Stimulated activated CD4-positive, alpha-beta T cell treated with anti-CD3 and anti-CD28 coated beads, TNF-alpha, amount 100 ng/mL, for 4 hours (primary cell): Measurements from ENCODE around the gene ARHGEF26.

Experiments used
- DNase-seq, 3 experiments: peaks; one replicate each; pipeline ENCODE4 v3.0.0-alpha.2; 2020; ENCODE audit warnings: low read depth in 3 of 3

The ARHGEF26 gene

DNA sequence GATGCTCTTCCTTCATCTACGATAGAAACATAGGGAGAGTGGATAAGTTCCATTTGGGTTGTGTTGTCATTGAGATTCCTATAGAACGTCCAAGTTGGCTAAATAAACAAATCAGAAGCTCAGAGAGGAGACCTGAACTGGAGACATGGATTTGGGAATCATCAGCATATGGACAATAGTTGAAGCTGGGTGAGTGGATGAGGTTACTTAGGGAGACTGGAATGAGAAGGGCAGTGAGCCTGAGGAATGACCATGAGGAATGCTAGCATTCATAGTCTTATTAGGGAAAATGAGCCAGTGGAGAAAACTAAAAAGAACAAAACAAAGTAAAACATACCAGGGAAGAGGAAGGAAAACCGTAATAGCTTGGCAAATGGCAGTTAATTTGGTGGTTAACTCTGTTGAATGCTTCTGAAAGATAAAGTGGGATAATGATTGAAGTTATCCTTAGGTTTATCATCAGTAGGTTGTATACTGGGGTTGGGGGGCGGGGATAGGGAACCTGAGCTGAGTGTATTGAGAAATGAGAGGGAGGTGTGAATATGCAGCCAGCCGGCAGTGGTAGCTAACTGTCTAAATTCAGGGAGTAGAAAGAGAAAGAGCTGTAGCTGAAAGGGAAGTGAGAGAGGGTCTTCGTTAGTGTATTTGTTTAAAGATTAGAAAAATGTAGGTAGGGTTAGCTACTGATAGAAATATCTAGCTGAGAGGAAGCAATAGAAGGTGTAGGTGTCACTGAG, 74.6 kb downstream of the ARHGEF26 start:
- no peak for DNase-seq

DNA sequence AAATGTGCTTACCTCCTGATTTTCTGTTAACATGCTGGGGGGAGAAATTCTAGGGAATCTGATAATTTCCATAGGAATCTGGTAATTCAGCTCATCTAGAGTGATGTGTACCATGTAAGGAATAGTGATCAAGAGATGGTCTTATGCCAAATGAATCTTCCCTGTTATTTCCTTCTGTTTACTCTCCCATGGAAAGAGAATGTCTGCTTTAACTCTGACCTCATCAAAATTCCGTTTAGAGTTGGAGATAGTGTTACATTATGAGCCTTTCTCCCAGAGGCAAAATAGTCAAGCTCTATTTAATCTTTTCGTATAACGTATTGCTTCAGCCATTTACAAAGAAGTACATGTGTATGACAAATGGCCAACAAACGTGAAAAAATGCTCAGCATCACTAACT, 76.6 kb downstream of the ARHGEF26 start:
- no peak for DNase-seq

DNA sequence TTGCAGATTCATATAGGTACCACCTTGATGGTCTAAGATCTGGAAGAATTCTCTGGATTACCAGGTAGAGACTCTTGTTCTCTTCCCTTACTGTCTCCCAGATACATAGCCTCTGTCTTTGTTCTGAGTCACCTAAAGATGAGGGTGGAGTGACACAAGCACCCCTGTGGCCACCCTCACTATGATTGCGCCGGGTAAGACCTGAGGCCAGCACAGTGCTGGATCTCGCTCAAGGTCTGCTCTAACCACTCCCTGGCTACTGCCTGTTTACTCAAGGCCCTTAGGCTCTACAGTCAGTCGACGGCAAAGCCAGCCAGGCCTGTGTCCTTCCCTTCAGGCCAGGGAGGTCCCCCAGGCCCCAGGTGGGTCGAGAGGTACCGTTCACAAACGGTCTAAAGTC, 88.3 kb downstream of the ARHGEF26 start:
- DNase-seq = no peak

DNA sequence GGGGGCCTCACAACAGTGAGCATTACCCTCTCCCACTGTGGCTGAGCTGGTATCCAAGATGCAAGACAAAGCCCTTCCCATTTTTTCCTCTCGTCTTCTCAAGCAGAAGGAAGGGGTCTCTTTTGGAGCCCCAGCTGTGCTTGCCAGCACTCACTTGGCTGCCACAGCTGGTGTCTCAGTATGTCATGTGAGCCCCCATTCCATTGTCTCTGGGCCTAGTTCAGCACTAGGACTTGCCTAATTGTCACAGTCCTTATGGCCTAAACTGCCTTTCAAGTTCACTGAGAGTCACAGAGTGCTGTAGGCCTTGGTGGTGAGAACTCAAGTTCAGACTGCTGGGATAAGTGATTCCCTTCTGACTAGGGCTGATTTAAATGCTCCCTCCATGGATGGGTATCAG, 89.8 kb downstream of the ARHGEF26 start:
- DNase-seq = no peak

DNA sequence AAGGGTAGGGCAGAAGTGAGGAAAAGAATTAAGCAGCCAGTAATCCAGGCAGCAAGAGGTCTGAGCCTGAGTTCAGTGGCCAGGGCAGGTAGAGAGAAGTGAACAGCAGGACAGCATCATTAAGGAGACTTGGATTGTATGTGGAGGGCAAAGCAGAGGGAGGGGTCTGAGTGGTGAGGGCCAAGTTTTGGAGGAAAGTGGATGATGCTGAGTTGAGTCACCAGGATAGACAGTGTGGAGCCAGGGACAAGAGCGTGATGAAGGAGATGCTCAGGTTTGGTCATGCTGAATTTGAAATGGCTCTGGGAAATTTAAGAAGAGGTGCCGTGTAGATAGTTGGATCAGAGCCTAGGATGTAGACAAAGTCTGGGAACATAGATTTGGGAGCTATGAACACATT, 93.1 kb downstream of the ARHGEF26 start:
- no peak for DNase-seq

DNA sequence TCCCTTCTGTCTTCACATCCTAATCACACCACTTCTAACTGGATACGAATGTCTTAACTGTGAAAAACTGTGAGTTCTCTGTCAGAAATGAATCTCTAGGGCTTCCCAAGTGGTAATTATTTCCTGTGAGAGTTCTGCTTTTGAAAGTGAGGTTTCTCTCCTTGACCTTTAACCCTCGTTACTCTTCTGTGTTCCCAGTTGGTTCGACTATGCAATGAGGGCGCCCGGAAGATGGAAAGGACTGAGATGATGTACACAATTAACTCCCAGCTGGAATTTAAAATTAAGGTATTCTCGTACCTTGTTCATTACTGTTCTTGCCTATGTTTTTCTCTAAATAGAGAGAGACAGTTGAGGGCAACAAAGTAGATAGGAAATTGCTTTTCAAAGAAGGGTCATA, 96.5 kb downstream of the ARHGEF26 start:
- no peak for DNase-seq

DNA sequence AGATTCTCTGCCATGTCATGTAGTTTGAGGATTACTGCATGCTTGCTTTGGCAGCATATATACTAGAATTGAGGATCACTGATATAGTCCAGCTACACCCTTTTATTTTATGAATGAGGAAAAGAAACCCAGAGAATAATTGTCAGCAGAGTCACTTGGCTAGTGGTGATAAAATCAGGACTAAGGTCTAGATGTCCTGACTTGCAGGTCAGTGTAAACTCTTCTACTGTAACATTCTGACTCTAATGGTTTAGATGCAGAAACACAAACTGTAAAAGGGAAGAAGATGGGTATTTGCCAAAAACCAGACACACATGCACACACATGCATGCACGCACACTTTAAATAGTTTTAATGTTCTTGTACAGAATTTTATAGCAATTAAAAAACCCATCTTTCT, 97.5 kb downstream of the ARHGEF26 start:
- no peak for DNase-seq

DNA sequence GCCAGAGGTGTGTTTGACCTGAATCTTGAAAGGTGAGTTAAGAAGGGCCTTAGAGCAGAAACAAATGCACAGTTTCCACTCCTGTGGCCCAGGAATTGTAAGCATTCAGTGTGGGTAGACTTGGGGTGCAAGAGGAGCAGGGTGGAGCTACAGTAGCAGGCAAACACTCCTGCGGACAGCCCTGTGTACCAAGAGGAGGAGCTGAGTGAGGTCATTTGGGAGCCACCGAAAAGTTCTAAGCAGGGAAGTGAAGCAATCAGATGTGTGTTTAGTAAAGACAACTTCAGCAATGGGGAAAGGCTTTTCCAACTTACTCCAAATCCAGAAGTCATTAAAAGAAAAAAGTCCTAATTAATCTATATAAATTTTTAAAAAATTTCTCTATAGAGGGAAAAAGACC, 99.3 kb downstream of the ARHGEF26 start:
- no peak for DNase-seq

DNA sequence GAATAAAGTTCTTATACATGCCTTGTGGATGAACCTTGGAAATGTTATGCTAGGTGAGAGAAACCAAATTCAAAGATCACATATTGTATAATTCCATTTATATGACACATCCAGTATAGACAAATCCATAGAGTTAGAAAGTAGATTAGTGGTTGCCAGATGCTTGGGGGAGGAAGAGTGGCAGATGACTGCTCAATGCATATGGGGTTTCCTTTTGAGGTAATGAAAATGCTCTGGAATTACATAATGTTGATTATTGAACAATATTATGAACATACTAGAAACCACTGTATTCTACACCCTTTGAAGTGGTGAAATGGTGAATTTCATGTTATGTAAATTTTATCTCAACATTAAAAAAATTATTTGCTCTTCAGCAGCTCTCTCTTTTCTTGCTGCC, 102.3 kb downstream of the ARHGEF26 start:
- DNase-seq = no peak

DNA sequence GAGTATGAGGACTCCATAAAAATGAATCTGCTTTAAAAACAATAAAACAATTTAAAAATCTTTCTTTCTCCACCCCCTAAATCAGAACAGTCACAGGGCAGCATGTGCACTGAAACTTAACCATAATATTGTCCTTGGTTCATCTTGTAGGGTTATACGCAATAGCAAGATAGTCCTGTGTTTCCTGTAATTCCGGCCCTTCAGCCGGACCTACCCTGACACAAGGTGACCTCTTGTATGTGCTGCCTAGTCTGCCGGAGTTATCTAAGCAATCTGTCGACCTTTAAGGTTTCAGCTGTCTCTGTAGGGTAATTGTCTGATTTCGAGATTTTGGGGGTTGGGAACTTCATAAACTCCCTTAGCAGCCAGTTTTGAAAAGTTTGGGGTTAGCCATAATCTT, 103.2 kb downstream of the ARHGEF26 start:
- no peak for DNase-seq

DNA sequence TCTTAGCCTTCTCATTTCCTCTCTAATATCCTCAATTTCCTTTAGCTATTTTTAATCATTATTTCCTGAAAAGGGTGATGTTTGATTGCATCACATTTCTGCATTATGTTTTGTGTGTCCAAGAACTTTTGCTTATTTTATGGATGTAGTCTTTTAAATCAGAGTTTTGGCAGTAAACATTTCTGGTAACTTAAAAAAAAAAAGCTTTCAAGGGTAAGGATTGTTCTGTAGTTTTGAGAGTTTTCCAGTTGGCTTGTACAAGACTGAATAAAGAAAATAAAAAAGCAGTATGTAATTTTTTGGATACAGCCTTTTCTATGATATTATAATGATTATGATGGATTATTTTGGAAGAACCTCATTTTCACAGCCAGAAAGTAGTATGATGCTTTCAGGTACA, 103.7 kb downstream of the ARHGEF26 start:
- DNase-seq = no peak

DNA sequence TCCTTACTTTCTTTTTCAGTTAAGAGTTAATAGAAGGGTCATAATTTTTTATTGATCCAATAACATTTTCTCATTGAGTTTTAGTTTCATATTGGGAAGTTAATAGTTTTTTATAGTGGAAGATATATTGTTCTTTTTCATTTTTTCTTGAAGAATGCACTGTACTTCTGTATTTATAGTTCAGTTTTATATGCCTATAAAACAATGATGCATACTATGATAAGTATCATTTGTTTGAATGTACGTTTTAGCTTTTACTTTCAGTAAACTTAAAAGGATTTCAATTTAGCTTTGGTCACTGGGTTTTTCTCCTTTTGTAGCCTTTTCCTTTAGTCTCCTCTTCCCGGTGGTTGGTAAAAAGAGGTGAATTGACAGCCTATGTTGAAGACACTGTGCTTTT, 104.3 kb downstream of the ARHGEF26 start:
- no peak for DNase-seq

DNA sequence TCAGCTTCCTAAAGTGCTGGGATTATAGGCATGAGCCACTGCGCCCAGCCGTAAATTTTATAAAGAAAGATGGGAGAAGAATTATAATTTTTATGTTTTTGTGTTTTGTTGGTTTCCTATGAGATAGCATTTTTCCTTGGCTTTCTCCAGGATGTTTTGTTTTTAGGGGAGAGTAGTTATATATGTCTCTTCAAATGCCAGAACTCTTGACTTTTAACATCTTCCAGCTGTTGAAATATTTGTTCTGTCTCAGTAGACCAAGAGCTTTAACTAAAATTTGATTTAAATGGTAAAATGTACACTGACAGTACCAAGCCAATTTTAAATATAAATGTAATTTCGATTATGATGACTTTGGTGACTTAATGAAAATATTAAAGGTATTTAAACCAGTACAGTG, 106.3 kb downstream of the ARHGEF26 start:
- no peak for DNase-seq

DNA sequence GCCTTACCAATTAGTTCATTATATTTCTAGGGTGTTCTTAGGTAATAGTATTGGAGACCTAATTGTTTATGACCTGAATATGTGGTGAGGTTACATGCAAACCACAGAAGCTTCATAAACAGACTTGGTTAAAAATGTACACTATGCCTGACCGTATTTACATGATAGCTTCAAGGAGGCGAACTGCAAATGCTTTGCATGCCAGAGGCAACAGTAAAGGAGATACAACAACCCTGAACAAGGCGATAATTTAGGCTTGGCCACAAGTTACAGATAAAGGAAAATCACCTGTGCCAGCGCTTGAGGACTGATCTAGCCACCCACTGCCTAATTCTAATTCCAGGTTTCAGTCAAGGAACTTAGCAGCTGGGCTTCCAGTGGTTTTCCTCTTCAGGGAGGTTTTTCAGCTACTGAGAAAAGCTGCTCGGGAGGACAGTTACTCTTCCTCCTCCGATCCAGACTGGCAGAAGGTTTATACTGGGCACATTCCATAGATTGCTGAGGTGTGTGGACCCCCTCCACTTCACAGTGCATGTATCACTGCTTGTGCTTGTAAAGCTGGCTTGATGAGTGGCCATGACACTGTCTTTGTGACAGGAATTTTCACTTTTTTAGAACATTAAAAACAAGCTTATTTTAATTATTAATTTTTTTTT, 107.5 kb downstream of the ARHGEF26 start:
- no peak for DNase-seq

DNA sequence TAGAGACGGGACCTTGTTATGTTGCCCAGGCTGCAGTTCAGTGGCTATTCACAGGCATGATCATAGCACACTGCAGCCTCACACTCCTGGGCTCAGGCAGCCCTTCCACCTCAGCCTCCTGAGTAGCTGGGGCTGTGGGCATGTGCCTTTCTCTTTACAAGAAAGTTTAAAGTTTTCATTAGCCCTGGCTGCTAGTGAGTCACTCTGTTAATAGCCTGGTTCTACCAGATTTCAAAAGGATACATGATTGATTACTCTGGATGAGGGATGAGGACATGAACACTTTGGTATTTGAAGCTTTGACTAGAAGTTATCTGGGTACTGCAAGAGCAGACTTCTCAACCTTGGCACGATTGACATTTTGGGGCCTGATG, 108.0 kb downstream of the ARHGEF26 start:
- no peak for DNase-seq

DNA sequence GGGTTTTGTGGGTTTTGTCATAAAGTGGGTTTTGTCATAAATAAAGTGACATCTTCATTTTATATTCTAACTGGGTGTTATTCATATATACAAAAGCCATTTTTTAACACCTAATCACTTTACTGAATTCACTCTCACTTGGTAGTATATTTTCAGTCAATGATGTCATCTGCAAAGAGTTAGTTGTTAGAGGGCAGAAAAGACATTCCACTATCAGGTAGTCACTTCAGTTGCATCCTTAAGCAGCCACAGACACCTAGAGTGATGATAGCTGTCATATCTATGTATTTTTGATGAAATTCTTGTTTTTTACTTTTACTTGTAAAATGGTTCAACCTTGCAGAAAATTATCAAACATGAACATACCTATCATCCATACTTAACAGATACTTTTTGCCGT, 114.1 kb downstream of the ARHGEF26 start:
- no peak for DNase-seq

DNA sequence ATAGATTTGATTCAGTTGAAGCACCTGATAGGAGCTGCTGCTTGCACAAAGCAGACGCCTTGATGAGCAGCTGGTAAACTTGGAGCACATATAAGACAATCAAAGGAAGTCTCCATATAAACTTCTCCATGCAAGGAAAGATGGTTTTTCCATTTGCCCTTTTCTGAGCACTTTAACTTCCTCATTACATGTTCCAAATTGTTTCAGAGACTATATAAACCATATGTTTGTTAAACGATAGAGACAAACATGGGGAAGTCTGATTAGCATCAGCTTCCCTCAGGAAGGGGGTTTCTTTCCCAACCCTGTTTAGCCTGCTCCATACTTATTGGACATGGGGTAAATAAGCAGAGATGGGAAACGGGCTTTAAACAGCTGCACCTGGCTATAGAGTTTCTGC, 115.1 kb downstream of the ARHGEF26 start:
- DNase-seq = no peak

DNA sequence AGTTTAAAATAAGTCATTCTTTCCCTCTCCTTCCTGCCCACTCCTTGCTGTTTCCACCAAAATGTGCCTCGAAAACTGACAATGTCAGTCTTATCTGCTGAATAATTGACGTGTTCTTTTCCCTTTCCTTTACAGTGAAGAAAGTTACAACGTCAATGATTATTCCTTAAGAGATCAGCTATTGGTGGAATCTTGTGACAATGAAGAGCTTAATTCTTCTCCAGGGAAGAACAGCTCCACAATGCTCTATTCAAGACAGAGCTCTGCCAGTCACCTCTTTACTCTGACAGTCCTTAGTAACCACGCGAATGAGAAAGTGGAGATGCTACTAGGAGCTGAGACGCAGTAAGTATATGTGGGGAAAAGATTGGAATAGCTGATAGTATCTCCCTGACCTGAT, 119.0 kb downstream of the ARHGEF26 start:
- DNase-seq = no peak

DNA sequence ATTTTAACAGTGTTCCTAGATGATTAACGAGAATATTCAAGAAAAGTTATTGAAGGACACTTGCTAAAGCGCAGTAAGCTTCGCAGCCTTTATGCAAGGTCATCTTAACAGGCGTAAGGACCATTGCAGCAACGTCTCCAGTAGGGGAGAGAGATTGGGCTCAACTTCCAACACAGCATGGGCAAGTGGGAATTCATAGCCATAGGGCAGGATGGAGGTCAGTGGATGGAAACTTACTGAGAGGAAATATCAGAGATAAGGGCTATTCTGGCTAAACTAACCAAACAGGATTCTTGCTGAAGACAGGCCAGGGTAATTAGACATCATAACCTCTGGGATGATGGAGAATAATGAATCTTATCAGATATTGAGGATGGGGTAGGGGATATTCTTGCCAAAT, 120.3 kb downstream of the ARHGEF26 start:
- no peak for DNase-seq

DNA sequence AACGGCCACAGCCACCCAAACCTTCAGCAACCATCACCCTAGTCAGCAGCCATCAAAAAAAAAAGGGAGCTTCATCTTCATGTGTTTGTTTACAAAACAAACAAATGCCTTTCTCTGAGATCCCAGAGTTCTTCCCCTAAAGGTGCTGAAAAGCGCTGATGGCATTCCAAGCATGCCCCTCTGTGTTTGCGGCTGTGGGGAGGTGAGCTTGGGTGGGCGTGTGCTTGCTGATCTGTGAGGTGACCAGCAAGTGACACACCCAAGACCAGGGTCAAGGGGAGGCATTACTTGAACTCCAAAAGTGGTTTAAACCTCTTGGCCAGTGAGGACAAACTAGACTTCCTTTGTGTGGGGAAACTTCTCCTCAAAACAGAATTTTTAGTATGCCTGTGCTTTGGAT, 121.6 kb downstream of the ARHGEF26 start:
- DNase-seq = no peak

DNA sequence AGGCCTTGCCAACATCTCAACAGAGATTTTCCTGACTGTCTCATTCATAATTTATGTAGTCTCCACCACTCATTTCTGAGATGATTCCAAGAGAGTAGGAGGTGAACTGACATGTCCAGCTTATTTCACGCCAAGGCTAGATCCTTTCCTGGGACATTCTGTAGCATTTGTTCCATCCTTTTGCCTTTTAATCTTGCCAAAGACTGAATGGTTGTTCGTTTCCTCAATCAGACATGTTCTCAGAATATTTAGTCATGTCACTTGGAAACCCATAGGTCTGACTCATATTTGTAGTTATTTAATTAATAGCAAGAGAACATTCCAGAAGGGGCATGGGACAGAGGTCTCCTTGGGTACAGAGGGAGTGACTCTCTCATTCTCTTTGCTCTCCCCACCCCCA, 122.2 kb downstream of the ARHGEF26 start:
- no peak for DNase-seq

DNA sequence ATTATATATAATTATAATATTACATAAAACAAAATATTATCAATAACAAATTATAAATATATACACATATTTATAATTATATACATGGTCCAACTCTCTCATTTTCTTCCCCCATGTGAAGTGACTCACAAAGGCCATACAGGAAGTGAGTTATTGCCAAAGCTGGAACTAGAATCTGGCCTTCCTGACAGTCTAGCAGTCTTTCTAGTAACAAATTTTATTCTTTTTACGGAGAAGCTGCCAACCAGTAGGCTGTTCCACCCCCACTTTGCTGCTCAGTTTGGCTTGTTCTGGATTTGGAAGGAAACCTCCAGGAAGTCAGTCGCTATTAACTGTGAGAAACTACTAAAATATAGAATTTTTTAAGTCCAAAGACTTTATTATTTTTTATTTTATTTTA, 123.5 kb downstream of the ARHGEF26 start:
- DNase-seq = no peak

DNA sequence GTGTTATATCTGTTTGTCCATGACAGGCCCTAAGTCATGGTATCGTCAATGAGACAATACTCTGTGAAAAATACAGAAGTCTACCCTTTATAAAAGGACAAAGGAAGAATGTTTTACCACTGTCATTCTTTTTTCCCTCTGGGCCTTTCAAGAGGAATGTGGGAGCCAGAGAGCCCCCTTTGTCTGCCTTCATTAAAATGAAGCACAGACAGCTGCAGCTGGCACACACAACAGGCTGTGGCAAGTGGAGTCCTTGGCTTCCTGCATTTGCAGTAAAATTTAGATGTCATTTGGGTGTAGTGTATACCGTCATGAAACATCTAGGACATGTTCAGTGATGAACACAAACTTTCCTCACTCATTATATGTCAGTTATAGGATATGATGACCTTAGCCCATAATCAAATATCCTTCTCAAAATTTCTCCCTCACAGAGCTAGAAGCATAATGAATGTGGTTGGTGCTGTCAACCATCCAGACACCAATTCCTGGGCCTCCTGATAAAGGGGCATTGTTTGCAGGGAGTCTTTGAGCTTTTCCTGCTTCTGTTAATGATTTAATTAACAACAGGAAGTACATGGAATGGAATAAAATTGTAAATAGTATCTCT, 126.7 kb downstream of the ARHGEF26 start:
- no peak for DNase-seq
